ENCODE measurements around the gene LPCAT1.

LPCAT1 gene

GRCh38 chr5:1511048-1511447, 12.7 kb downstream of the LPCAT1 start:
- no peak overlapping the region for H3K4me3 ChIP-seq
- no peak overlapping the region for H3K9ac ChIP-seq (ENCODE audit: insufficient read length)
- no peak for TF ChIP-seq FOXP2 (optimal IDR thresholded peaks at IDR 0.05; ENCODE audit: control extremely low read depth, extremely low read length, insufficient read depth)
- no peak for TF ChIP-seq POLR2AphosphoS5 (IDR thresholded peaks at IDR 0.05; ENCODE audit: borderline replicate concordance, low read depth, low read length)
- TF ChIP-seq EZH2 (IDR thresholded peaks at IDR 0.05) = no peak
- H3K9me3 ChIP-seq (ENCODE audit: low read depth, low read length) = no peaks in the 10 kb centered on the region
- DNase-seq (ENCODE audit: low read depth, low spot score) = no peak
- H3K27ac ChIP-seq = no peak overlapping the region
- no peaks in the 10 kb centered on the region; the same call in 1 of the 2 replicates for H3K36me3 ChIP-seq (ENCODE audit: insufficient read depth, low read length)

DNA sequence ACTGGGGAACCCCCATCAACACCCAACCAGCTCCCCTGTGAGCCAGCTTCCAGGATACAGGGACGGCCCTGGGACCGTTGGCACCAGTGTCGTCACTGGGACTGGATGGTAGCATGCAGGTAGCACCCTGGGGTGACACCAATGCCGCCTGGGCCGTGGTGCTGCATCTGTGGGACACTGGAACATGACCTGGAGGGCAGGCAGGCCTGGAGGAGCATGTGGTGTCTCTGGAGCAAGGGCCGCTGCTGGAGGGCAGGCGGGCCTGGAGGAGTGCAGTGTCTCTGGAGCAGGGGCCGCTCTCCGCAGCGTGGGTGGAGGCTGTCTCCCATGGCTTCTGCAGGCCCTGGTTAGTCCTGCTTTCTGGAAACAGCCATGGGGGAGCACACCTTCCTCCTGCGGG, 13.1 kb downstream of the LPCAT1 start:
- H3K9ac ChIP-seq (ENCODE audit: insufficient read length) = no peak overlapping the region
- no peak for TF ChIP-seq FOXP2 (optimal IDR thresholded peaks at IDR 0.05; ENCODE audit: control extremely low read depth, extremely low read length, insufficient read depth)
- no peak for TF ChIP-seq POLR2AphosphoS5 (IDR thresholded peaks at IDR 0.05; ENCODE audit: borderline replicate concordance, low read depth, low read length)
- no peak for TF ChIP-seq EZH2 (IDR thresholded peaks at IDR 0.05)
- no peak overlapping the region for H3K4me3 ChIP-seq
- H3K9me3 ChIP-seq (ENCODE audit: low read depth, low read length) = no peaks in the 10 kb centered on the region
- H3K36me3 ChIP-seq (ENCODE audit: insufficient read depth, low read length) = no peaks in the 10 kb centered on the region; the same call in 1 of the 2 replicates
- no peak for DNase-seq (ENCODE audit: low read depth, low spot score)
- H3K27ac ChIP-seq = no peak overlapping the region

DNA sequence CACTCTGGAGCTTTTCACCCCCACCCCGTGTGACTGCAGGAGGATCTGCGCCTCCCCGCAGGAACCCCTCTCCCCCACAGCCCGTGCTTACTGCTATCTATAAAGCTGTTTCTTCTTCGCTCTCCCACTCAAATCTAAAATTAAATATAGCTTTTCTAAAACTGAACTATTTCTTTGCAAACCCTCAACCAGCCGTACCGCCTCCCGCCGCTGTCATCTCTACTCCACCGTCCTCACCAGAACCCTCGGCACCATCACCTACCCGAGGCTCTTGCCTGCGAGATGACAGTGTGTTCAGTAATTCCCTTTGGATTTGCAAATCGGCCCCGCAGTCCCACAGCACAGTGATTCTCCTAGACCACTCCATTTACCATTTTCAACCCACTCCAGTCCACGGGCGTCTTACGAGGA, 13.6 kb downstream of the LPCAT1 start:
- Histone ChIP-seq H3K27ac (no peak overlapping the region), H3K36me3 (ENCODE audit: insufficient read depth, low read length) (no peaks in the 10 kb centered on the region; the same call in 1 of the 2 replicates), H3K9ac (ENCODE audit: insufficient read length) (no peak overlapping the region), H3K9me3 (ENCODE audit: low read depth, low read length) (no peaks in the 10 kb centered on the region), H3K4me3 (no peak overlapping the region)
- no peak for DNase-seq (ENCODE audit: low read depth, low spot score)
- TF ChIP-seq EZH2 (IDR thresholded peaks at IDR 0.05) (no peak), POLR2AphosphoS5 (IDR thresholded peaks at IDR 0.05; ENCODE audit: borderline replicate concordance, low read depth, low read length) (no peak), FOXP2 (optimal IDR thresholded peaks at IDR 0.05; ENCODE audit: control extremely low read depth, extremely low read length, insufficient read depth) (no peak)

DNA sequence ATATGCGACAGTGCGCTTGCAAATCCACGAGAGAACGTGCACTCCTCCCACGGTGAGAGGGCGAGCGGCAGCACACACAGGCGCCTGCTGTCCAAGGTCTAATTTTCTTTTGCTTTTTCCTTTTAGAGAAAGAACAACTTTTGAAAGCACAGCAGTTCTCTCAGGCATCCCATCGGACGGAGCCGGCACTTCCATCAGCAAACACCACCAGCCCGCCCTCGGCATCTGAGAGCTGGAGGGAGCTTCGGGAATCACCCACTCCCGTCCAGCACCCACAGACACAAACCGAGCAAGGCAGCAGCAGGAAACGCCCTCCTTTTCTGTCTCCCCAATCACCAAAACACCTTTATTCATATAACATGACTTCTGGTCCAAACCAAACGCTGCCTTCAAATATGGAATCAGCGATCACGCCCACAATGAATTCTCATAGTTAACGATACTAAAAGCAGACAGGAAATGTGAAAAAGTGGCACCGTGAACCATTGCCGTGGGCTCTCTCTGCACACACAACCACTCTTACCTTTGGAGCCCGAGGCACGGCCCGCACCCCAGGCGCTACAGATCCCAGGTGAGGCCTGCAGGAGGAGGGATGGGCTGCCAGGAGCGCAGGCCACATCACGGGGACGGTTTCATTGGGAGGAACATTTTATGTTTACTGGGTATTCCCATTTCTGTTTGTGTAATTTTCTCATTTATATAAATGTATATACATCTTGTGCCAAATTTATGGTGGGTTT, 14.2 kb downstream of the LPCAT1 start:
- Histone ChIP-seq H3K36me3 (ENCODE audit: insufficient read depth, low read length) (no peaks in the 10 kb centered on the region; the same call in 1 of the 2 replicates), H3K27ac (no peak overlapping the region)

DNA sequence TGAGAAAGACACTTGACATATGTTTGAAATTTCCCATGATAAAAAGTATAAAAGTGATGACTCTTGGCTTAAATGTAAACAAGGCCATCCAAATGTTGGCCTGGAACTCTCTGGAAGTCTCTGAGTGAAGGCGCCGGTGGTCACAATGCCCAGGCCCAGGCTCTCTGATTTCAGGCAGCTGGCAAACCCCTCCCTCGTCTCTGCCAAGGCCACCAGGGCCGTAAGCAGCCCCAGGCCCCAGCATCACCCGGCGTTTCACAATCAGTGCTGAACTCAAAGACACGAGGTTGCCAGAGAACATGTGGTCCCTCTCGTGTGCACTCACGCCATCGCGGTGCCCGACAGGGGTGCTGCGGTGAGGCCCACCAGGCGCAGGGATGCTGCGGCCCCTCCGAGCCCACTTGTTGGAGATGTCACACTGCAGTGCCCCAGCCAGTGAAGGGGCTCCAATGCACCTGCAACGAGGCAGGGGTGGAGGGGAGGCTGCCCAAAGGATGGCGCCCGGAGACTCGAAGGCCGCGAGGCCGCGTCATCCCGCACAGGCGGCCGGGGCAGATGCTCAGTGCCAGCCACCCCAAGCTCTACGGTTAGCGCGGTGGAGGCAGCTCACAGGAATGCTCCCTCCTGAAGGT, 15.0 kb downstream of the LPCAT1 start:
- Histone ChIP-seq H3K9me3 (ENCODE audit: low read depth, low read length) (no peaks in the 10 kb centered on the region), H3K27ac (no peak overlapping the region), H3K36me3 (ENCODE audit: insufficient read depth, low read length) (no peaks in the 10 kb centered on the region; the same call in 1 of the 2 replicates), H3K9ac (ENCODE audit: insufficient read length) (no peak overlapping the region), H3K4me3 (no peak overlapping the region)
- no peak for TF ChIP-seq POLR2AphosphoS5 (IDR thresholded peaks at IDR 0.05; ENCODE audit: borderline replicate concordance, low read depth, low read length)
- no peak for TF ChIP-seq FOXP2 (optimal IDR thresholded peaks at IDR 0.05; ENCODE audit: control extremely low read depth, extremely low read length, insufficient read depth)
- TF ChIP-seq EZH2 (IDR thresholded peaks at IDR 0.05) = no peak
- DNase-seq (ENCODE audit: low read depth, low spot score) = no peak

More for the DNA sequence above, 14.2 kb downstream of the LPCAT1 start:
- no peak for DNase-seq (ENCODE audit: low read depth, low spot score)
- Histone ChIP-seq H3K4me3 (no peak overlapping the region), H3K9me3 (ENCODE audit: low read depth, low read length) (no peaks in the 10 kb centered on the region), H3K9ac (ENCODE audit: insufficient read length) (no peak overlapping the region)
- TF ChIP-seq POLR2AphosphoS5 (IDR thresholded peaks at IDR 0.05; ENCODE audit: borderline replicate concordance, low read depth, low read length) (no peak), FOXP2 (optimal IDR thresholded peaks at IDR 0.05; ENCODE audit: control extremely low read depth, extremely low read length, insufficient read depth) (no peak), EZH2 (IDR thresholded peaks at IDR 0.05) (no peak)

GRCh38 chr5:1507961-1508658, 15.7 kb downstream of the LPCAT1 start:
- no peak for TF ChIP-seq POLR2AphosphoS5 (IDR thresholded peaks at IDR 0.05; ENCODE audit: borderline replicate concordance, low read depth, low read length)
- TF ChIP-seq FOXP2 (optimal IDR thresholded peaks at IDR 0.05; ENCODE audit: control extremely low read depth, extremely low read length, insufficient read depth) = no peak
- TF ChIP-seq EZH2 (IDR thresholded peaks at IDR 0.05) = no peak
- Histone ChIP-seq H3K9me3 (ENCODE audit: low read depth, low read length) (no peaks in the 10 kb centered on the region), H3K36me3 (ENCODE audit: insufficient read depth, low read length) (no peaks in the 10 kb centered on the region; the same call in 1 of the 2 replicates), H3K9ac (ENCODE audit: insufficient read length) (no peak overlapping the region), H3K4me3 (no peak overlapping the region), H3K27ac (no peak overlapping the region)
- no peak for DNase-seq (ENCODE audit: low read depth, low spot score)

DNA sequence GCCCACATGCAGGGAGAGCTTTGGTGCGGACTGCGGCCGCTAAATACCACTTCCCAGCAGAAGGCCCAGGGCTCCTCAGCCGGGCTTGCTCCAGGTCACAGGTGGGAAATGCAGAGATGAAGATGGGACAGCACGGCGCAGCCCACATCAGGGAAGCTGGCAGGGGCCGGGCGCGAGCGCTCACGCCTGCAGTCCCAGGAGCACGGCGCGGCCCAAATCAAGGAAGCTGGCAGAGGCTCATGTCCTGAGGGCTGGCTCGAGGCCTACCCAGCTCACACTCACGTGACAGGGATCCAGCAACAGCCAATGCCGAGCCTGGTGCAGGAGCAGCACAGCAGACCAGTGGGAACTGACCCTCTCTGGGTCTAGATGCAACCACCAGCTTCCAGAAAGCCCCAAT, 16.3 kb downstream of the LPCAT1 start:
- Histone ChIP-seq H3K36me3 (ENCODE audit: insufficient read depth, low read length) (no peaks in the 10 kb centered on the region; the same call in 1 of the 2 replicates), H3K9me3 (ENCODE audit: low read depth, low read length) (no peaks in the 10 kb centered on the region), H3K9ac (ENCODE audit: insufficient read length) (no peak overlapping the region), H3K4me3 (no peak overlapping the region), H3K27ac (no peak overlapping the region)
- DNase-seq (ENCODE audit: low read depth, low spot score) = no peak
- TF ChIP-seq EZH2 (IDR thresholded peaks at IDR 0.05) (no peak), FOXP2 (optimal IDR thresholded peaks at IDR 0.05; ENCODE audit: control extremely low read depth, extremely low read length, insufficient read depth) (no peak), POLR2AphosphoS5 (IDR thresholded peaks at IDR 0.05; ENCODE audit: borderline replicate concordance, low read depth, low read length) (no peak)

- H3K36me3 ChIP-seq (ENCODE audit: insufficient read depth, low read length) = no peaks in the 10 kb centered on the region; the same call in 1 of the 2 replicates
- no peak overlapping the region for H3K9ac ChIP-seq (ENCODE audit: insufficient read length)
- no peaks in the 10 kb centered on the region for H3K9me3 ChIP-seq (ENCODE audit: low read depth, low read length)
- H3K4me3 ChIP-seq = no peak overlapping the region
- H3K27ac ChIP-seq = no peak overlapping the region
- TF ChIP-seq EZH2 (IDR thresholded peaks at IDR 0.05) (no peak), FOXP2 (optimal IDR thresholded peaks at IDR 0.05; ENCODE audit: control extremely low read depth, extremely low read length, insufficient read depth) (no peak), POLR2AphosphoS5 (IDR thresholded peaks at IDR 0.05; ENCODE audit: borderline replicate concordance, low read depth, low read length) (no peak)
- no peak for DNase-seq (ENCODE audit: low read depth, low spot score)
Observed at GRCh38 chr5:1507014-1507375, 16.8 kb downstream of the LPCAT1 start.

All from SK-N-MC (cell line).